HL-60 (cell line): ENCODE data around the gene NDE1.

Experiments
- DNase-seq, 2 experiments: peaks; one replicate each; pipeline ENCODE4 v3.0.0-alpha.2; 2010 to 2020; ENCODE audit warnings: low read depth in 1 of 2, low spot score in 1 of 2
- H3K27ac ChIP-seq: fragments of 250-450 bp; sonication (Bioruptor Pico); replicated peaks from 2 replicates; pipeline ENCODE4 v1.5.1; 2020; ENCODE audit warnings: mild to moderate bottlenecking, moderate library complexity
- H3K27me3 ChIP-seq: fragments of 250-450 bp; sonication (Bioruptor Pico); 2 replicates; pipeline ENCODE4 v1.5.1; 2021; ENCODE audit warnings: mild to moderate bottlenecking, moderate library complexity; ENCODE audit not compliant: insufficient read depth, poor library complexity, severe bottlenecking
- H3K4me3 ChIP-seq: replicated peaks from 2 replicates; pipeline ENCODE4 v1.5.1; 2011; ENCODE audit warnings: mild to moderate bottlenecking, control low read depth, low read length; ENCODE audit not compliant: insufficient read depth
- CTCF ChIP-seq: IDR thresholded peaks from one replicate; pipeline ENCODE4 v1.5.1; 2011; ENCODE audit warnings: low read length, control low read depth, inconsistent platforms; ENCODE audit not compliant: insufficient read depth
- GABPA ChIP-seq: IDR thresholded peaks from 2 replicates; pipeline ENCODE4 v1.6.1; 2012; ENCODE audit warnings: low read depth
- POLR2AphosphoS5 ChIP-seq: IDR thresholded peaks from 2 replicates; pipeline ENCODE4 v1.6.1; 2012; ENCODE audit warnings: low read depth
- SPI1 ChIP-seq: IDR thresholded peaks from 2 replicates; pipeline ENCODE4 v1.6.1; 2012; ENCODE audit warnings: low read depth, mild to moderate bottlenecking, borderline replicate concordance
- TF ChIP-seq, protein P1 (sequence below): IDR thresholded peaks from 2 replicates; pipeline ENCODE4 v1.6.1; 2012; ENCODE audit warnings: low read depth; ENCODE audit not compliant: insufficient replicate concordance

NDE1 gene

DNA sequence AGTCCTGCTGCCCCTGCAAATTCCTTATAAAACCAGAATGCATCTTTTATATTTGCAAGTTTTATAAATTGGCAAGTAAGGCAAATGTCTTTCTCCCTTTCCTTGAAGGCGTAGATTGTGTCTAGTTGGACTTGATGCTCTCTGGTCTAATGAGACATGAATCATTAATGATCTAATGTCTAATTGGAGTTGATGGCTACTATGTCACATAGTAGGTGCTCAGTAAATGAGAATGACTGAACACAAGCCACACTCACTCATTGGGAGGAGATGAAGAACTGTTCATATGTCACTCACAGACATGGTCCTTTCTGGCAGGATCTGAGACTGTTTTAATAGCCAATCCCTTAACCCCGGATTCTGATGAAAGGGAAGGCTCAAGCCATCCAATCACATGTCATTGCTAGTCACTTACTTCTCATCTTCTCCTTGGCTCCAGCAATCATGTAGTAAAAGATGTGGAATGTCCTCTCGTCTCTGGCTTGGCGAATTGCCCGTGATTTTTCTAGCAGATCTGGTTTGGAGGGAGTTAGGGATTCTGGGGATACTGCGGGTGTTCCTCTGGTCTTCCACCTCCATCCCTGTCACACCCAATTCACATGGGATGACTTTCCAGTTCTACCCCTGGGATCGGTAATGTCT is 125.7 kb downstream of the NDE1 start:
- no peak overlapping the region for H3K27ac ChIP-seq
- H3K4me3 ChIP-seq, result no peak overlapping the region
- TF ChIP-seq GABPA, result no peak
- no peak for TF ChIP-seq SPI1
- TF ChIP-seq, protein P1, sequence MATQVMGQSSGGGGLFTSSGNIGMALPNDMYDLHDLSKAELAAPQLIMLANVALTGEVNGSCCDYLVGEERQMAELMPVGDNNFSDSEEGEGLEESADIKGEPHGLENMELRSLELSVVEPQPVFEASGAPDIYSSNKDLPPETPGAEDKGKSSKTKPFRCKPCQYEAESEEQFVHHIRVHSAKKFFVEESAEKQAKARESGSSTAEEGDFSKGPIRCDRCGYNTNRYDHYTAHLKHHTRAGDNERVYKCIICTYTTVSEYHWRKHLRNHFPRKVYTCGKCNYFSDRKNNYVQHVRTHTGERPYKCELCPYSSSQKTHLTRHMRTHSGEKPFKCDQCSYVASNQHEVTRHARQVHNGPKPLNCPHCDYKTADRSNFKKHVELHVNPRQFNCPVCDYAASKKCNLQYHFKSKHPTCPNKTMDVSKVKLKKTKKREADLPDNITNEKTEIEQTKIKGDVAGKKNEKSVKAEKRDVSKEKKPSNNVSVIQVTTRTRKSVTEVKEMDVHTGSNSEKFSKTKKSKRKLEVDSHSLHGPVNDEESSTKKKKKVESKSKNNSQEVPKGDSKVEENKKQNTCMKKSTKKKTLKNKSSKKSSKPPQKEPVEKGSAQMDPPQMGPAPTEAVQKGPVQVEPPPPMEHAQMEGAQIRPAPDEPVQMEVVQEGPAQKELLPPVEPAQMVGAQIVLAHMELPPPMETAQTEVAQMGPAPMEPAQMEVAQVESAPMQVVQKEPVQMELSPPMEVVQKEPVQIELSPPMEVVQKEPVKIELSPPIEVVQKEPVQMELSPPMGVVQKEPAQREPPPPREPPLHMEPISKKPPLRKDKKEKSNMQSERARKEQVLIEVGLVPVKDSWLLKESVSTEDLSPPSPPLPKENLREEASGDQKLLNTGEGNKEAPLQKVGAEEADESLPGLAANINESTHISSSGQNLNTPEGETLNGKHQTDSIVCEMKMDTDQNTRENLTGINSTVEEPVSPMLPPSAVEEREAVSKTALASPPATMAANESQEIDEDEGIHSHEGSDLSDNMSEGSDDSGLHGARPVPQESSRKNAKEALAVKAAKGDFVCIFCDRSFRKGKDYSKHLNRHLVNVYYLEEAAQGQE, result no peak
- no peak for TF ChIP-seq CTCF
- no peak for TF ChIP-seq POLR2AphosphoS5
- no peak for DNase-seq
- H3K27me3 ChIP-seq, result no peaks in the 10 kb centered on the region
